ENCODE results near the gene IBA57.

The IBA57 gene

DNA sequence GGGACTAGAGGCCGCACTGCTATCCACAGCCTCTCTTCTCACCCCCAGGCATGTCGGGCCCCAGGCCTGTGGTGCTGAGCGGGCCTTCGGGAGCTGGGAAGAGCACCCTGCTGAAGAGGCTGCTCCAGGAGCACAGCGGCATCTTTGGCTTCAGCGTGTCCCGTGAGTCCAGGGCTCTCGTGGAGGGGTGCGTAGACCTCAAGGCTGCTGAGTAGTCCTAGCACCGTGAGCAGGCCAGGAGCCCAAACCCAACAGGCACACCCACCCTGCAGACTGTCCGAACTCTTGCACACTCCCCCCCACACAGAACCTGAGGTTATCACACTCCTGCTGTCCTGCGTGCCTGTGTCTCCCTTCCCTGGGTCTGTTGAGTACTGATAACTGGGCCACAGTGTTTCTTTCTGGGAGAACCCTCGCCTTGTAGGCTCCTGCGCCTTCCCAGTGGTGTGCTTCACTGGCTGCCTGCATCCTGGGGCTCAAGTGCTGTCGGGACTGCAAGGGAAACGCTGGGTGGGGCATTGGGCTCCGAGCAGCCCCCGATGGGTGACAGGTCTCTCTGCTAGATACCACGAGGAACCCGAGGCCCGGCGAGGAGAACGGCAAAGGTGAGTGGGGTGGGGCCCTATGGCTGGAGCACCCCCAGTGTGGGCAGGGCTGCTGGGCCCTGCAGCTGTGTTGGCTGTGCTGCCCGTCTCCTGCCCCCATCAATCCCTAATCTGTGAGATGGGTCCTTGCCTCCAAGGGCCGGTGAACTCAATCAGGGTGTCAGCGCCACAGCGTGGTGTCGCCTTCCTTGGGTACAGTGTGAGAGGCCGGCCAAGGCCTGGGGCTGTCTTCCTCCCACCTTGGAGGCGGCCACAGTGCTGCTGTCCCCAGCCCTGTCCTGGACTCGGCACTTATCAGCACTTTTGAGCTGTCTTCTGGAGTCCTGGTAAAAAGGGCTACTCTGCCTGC is 19.9 kb upstream of the IBA57 start:
- no peak for DNase-seq

DNA sequence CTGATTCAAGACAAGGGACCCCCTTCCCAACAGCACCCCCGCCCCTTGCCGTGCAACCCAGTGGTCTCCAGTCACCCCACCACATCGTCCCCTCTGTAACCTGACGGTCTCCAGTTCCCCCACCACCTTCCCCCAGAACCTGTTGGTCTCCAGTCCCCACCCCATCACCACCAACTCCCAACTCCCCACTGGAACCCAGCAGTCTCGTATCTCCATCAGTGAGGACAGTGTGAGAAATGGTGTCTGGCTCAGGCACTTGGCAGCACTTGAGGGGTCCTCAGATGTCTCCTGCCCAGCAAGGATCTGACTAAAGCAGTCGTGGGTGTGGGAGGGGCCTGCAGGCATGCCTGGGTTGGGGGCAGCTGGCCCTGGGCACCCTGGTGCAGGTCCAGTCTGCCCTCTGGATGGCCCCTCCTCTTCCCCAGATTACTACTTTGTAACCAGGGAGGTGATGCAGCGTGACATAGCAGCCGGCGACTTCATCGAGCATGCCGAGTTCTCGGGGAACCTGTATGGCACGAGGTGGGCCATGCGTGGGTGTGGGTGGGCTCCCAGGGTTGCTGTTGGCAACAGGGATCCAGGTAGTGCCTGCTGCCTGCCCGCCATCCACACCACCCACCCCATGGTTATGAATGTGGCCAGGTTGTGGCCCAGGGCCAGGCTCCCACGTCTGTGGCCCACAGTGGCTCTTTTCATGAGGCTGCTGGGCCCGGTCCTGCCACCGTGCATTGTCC is 19.0 kb upstream of the IBA57 start:
- no peak for DNase-seq

DNA sequence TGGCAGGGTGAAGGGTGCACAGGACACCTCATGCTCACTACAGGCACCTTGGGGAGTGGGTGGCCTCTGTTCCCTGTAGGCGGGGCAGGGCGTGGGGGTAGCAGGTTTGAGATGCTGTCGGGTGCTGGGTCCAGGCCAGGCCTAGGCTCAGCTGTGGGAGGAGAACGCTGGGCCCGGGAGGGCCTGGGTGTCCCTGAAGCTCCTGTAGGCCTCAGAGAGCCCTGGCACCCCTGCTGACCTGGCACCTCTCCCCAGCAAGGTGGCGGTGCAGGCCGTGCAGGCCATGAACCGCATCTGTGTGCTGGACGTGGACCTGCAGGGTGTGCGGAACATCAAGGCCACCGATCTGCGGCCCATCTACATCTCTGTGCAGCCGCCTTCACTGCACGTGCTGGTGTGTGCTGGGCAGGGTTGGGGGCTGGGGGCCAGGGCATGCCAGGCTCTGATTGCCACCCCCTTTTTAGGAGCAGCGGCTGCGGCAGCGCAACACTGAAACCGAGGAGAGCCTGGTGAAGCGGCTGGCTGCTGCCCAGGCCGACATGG is 18.4 kb upstream of the IBA57 start:
- DNase-seq, result no peak

DNA sequence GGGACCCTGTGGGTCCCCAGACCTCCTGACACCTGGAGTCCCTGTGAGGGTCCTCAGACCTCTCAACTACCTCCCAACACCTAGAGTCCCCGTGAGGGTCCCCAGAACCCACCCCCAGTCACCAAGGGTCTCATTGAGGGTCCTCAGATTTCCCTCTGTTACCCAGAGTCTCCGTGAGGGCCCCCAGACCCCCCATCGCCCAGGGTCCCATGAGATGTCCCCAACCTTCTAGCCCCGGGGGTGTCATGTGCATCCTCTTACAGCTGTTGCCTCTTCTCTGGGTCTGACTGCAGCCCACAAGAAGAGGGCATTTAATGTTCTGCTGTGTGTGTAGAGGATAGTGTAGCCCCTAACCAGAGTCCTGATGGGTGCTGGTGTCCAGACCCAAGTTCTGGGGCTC is 17.8 kb upstream of the IBA57 start:
- no peak for DNase-seq

DNA sequence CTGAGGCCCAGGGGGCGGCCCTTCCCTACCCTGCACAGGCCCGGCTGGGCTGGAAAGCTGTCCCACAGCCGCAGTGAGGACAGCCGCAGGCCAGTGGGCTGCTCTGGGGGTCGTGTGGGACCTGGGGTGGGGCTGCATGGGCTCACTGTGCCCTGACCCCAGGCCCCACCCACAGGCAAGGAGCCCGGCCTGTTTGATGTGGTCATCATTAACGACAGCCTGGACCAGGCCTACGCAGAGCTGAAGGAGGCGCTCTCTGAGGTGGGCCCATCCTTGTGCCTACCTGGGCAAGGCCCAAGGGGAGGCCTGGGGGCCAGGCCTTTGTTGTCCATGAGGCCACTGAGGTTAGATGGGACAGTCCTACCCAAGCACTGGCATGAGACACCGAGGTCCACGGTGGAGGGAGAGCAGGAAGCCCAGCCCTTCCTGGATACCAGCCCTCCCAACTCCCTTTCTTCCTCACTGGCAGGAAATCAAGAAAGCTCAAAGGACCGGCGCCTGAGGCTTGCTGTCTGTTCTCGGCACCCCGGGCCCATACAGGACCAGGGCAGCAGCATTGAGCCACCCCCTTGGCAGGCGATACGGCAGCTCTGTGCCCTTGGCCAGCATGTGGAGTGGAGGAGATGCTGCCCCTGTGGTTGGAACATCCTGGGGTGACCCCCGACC is 17.3 kb upstream of the IBA57 start:
- no peak for DNase-seq

DNA sequence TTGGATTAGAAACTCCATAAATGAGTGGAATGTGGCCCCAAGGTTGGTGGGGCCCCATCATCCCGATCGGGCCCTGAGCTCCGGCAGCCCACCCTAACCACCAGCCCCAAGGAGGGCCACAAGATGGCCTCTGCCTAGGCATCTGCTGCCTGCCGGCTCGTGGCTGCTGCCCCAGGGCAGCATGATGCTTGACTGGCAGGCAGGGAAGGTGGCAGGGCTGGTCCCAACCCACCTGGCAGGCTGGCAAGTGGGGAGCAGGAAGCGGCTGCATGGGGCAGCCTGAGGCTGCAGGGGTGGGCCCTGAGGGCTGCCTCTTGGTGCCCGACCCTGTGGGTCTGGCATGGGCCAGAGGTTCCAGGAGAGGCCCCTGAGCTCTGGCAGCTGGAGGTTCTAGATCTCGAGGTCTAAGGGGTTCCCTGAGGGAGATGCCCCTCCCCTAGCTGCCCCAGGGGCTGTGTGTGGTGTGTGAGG is 16.6 kb upstream of the IBA57 start:
- no peak for DNase-seq

DNA sequence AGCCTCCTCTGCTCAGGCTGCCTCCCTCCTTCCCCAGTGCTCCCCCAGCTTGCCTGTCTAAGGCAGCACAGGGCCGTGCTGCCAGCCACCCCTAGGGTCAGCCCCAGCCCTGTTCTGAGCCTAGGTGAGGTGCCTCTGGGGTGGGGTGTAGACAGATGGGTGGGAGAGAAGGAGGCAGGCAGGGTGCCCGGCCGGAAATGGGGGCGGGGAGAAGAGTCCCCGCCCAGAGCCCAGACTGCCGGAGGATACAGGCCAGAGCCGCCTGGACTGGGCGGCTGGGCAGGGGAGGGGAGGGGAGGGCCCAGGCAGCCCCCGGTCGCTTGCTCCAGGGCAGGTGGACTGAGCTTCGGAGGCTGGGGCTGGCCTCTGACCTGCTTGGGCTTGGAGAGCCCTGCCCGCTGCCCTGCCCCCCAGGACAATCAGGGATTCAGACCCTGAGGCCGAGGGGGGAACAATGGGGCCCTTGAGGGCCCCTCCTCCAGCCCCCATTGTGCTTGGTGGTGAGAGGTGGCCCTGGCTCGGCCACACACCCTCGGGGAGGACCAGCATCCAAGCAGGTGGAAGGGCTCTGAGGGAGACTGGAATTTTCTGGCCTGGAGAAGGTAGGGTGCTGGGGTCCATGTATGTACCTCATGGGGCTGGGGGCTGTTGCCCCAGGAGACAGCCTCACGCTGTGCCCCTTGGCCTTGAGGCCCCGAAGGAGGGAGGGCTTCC is 16.0 kb upstream of the IBA57 start, which contains the start of gene GJC2:
GJC2 (plus strand) TSS at position 525 of the 714 bp plus-strand sequence. CDS start 7,829 bp downstream, outside the sequence.
- DNase-seq, result no peak

DNA sequence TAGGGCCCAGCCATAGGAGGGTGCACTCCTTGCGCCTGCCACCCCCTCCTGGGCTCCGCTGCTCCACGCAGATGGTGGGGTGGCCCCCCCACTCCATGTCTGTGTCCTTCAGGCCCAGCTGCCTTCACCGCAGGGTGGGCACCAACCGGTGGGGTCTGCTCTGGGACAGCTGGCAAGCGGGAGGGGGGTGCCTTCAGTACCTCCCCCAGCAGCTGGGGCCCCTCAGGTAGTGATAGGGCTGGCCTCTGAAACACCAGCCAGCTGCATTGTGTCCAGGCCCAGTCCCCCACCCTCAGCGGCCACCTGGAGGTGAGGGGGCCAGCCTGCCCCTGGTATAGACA is 15.5 kb upstream of the IBA57 start:
- DNase-seq, result no peak

DNA sequence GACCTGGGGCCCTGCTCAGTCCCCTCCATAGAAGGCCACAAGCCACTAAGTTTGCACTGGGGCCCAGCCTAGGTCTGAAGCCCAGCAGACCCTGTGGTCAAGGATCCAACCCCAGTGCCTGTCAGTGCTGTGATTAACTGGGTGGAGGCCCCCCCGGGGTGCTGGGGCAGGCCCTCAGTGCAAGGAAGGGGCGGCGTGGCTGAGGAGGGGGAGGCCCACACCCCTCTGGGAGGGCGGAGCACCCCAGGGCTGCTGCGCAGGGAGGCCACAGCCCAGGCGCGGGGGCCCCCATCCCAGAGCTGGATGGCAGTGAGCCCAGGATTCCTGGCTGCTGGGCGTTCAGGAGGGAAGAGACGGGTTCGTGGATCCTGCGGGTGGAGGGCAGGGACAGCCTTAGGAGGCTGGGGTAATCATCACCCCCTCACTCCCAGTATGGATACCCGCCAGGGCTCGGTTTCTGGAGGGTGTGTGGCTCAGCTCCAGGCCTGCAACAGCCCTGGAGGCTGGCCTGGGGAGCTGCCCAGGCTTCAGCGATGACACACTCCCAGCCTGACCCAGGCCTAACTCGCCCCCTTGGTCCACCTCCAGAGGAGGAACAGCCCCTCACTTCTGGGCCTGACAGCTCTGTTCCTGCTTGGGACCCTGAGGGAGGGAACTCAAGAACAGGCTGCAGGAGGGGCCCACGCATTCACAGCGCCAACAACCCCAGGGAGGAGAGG is 15.0 kb upstream of the IBA57 start:
- DNase-seq, result no peak

DNA sequence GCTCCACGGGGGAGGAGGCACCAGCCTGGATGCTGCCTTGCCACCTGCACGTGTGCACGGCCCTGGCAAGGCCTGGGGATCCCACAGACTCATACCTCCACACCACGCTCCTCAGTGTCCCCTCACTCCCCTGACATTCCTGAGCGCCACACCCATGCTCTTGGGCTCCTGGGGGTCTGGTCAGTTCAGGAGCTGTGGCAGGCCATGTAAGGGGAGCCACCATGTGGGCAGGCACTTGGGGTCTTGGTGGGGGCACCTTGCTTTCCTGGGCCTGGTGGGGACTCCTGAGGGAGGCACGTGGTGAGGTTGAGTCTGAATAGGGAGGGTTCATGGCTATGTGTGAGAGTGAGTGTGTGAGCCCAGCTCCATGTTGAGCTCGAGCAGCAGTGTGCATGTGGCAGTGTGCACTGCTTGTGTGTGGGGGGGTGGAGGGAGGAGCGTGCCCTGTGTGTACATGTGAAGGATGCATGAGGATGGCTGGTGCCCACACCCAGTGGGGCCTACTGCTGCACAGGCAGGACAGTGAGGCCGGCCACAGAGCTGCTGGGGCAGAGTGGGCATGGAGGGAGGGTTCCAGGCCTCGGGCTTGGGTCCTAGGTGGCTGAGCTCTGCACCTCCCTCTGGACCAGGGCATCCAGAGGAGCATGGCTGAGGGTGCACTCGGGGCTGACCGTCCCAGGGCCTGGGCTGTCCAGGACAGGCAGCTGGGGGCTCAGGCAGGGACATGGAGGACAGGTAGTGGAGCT is 14.3 kb upstream of the IBA57 start:
- no peak for DNase-seq

DNA sequence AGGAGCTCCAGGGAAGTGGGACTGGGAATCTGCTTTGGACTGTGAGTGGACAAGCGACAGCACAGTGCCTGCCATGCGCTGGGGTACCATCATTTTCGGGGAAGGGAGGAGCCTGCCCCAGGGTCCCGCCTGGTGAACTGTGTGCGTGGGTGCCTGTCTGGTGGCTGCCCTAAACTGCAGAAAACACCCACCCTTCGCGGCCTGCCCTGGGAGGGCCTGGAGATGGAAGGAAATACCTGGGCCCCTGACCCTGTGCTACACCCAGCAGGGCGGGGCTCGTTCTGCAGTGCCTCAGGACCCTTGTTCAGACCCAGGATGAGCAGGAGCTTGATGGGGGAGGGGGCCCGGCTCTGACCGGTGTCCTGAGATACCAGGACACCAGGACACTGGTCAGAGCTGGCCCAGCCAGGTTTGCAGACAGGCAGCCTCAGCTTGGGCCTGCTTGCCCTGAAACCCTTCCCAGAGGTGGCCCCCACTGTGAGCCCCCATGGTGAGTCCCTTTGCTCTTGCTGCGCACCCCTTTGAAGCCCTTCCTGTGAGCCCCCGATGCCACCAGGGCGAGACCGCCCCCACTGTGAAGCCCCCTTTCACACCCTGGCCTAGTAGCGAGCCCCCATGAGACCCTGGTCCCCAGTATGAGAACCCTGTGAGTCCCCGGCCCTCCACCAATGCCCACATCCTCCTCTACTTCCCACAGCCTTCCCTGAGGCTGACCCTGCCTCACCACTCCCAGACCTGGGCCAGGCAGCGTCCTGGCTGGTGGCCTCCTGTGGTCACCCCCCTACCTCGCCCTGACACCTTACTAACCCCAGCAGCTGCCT is 13.3 kb upstream of the IBA57 start:
- DNase-seq, result no peak

DNA sequence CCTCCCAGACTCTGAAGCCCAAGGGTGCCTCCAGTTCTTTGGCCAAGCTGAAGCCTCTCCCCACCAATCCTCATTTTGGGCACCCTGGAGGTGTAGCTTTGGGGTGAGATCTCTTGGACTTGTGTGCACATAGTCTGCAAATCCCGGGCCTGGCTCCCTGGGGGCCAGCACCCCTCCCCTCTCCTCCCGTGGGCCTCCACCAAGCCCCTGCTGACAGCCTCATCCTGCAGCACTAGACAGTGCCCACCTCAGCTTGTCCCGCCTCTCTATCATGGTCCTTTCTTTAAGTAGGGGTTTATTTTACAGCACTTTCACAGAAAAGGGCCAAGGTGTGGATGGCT is 12.7 kb upstream of the IBA57 start:
- no peak for DNase-seq

DNA sequence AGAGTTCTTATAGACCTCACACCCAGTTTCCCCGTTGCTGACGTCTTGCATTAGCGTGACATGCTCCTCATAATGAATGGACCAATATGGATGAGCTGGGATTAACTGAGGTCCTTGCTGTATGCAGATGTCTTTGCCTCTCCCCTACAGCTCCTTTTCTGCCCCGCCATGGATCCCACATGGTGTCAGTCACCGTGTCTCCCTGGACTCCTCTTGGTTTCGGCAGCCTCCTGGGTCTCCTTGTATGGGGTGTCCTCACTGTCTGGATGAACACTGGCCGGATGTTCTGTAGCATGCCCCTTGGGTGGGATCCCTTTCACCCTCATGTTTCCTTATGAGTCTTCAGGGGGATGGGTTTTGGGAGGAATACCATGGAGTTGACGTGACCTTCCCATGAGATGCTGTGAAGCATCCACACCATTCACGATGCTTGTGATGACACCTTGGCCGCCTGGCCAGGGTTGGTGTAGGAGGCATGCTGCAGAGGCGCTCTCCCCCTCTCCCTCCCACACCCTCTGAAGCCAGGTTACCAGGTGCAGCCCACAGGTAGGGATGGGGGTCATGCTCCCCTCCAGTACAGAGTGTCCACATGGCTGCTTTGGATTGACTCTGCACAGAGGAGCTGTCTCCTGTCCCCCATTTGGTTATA is 11.5 kb upstream of the IBA57 start:
- no peak for DNase-seq

DNA sequence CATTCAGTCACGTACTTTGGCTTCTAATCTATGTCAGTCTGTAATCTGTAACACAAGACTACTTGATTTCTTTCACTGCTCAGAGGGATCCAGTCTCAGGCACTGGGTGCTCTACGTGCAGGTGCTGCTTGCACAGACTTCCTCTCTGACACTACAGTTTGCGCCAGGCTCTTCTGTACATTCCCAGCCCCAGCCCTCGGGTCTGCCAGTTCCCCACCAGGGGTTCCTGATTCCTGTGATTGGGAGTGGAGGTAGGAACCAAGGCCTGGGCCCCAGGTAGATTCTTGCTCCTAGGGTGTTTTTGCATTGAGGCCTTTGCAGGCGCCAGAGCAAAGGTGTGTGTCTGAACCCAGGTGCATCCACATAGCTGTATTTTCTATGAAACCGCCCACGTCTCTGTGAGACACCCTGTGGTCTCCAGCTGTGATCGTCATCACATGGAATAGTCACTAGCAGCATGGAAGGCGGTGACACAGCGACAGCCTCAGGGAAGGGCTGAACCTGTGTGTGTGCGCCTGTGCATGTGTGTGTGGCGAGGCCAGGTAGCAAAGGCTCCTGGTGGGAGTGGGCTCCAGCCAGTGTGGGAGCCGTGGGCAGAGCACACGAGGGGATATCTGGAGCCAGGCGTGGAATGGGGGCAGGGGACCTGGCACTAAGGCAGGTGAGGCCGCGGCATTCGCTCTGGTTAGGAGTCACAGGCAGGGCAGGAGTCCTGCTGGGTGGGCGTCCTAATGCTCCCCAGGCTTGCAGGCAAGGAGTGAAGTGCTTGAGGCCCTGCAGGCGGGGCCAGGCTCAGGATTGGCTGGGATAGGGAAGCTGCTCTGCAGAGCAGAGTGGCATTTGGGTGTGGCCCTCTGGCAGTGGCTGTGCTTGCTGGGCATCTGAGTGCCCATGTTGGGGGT is 10.7 kb upstream of the IBA57 start:
- DNase-seq, result no peak

DNA sequence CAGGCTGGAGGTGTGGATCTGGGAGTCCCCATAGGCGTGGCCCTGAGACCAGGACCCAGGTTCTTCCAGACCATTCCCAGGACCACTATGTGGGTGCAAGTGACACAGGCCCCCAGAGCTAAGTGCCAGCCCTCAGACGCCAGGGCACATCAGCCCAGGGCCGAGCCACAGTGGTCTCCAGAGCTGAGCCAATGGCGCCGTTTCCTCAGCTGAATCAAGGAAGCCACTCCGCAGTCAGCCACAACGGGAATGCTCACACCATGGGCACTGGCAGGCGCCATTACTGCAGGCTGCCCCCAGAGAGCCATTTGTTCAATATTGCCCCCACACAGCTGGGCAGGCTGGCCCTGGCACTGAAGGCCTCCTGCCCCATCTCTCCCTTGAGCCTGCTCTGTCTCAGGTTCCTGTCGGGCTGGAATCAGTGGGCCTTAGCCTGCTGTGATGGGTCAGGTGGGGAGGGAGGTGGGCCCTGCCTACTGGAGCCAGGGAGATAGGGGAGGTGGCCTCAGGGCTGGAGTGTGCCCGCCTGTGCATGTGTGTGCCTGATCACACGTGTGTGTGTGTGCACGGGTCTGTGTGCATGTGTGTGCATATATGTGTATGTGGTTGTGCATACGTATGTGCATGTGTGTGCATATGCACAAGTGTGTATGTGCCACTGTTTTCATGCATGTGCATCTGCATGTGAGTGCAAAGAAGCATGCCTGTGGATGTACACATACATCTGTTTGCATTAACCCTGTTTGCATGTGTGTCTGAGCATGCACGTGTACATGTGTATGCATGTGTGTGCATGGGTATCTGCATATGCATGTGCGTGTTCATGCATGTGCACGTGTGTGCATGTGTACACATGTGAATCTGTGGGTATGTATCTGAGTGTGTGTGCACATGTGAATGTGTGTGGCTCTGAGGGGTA is 9.7 kb upstream of the IBA57 start:
- no peak for DNase-seq

DNA sequence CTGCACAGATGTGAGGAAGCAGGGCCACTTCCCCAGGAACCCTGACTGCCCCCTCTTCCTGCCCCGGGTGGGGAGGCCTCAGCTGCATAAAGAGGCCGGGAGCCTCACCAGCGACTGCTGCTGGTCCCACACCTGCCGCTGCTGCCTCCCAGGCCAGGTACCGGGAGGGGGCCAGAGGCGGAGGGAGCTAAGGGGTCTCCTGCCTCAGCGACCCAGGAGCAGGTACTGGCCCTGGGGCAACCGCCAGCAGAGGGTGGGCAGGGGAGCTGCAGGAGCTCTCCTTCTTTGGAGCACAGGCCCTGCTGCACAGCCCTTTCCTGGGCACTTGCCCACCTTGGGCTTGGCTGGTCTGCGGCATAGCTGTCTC is 9.1 kb upstream of the IBA57 start:
- no peak for DNase-seq

DNA sequence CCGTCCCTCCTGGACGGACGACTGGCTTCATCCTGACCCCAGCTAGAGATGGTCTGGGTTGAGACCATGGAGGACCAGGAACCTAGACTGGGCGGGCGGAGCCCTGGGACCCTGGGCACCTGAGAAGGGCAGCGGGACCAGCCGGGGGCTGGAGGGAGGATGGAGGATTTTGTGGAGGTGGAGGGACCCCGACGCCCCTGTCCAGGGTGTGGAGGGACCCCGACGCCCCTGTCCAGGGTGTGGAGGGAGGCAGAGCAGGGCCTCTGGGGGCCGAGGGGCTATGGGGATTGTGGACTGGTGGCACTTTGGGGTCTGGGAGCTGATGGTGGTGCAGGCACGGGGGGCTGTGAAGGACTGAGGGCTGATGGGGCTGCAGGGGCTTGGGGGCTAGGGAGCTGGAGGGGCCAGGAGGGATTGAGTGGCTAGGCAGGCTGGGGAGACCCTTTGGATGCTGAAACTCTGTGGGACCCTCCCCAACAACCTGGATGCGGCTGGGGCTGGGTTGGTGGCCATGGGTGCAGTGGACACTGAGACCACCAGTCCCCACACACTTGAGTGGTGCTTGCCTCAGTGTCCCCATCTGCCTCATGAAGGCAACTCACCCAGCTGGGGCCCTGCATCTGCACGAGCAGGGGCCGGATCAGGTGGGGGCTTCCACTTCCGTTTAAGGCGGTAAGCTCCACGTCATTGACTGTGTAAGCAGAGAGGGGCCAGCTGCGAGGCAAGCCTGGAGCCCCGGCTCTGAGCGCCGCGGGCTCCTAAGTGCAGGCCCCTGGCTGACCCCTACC is 8.5 kb upstream of the IBA57 start:
- no peak for DNase-seq
